IPS DF 19.7 (cell line): Measurements from ENCODE around the gene CSF2RB.

Experiments
- DNase-seq: peaks from one replicate; pipeline ENCODE4 v3.0.0-alpha.2; 2013; ENCODE audit warnings: low read depth, low spot score

CSF2RB gene

GRCh38 chr22:36913427-36914389 is at the start of gene CSF2RB:
CSF2RB (plus strand) TSS chr22:36913628; CDS start chr22:36922208, 8,580 bp downstream.
- DNase-seq = no peak

GRCh38 chr22:36863979-36864378 is 49.4 kb upstream of the CSF2RB start:
- DNase-seq = no peak

- no peak for DNase-seq
Measured at GRCh38 chr22:36864454-36865215, 48.8 kb upstream of the CSF2RB start.

GRCh38 chr22:36865346-36865745 is 48.1 kb upstream of the CSF2RB start:
- DNase-seq = no peak

- DNase-seq = no peak
Measured at GRCh38 chr22:36867695-36868094, 45.7 kb upstream of the CSF2RB start.

GRCh38 chr22:36868546-36869181 is 44.8 kb upstream of the CSF2RB start:
- DNase-seq = no peak

- DNase-seq = no peak
Measured at GRCh38 chr22:36870250-36870649, 43.2 kb upstream of the CSF2RB start.

- no peak for DNase-seq
Measured at GRCh38 chr22:36871669-36872081, 41.8 kb upstream of the CSF2RB start.

GRCh38 chr22:36872084-36872483 is 41.3 kb upstream of the CSF2RB start:
- DNase-seq = no peak

- DNase-seq = no peak
Measured at GRCh38 chr22:36872866-36873498, 40.4 kb upstream of the CSF2RB start.

- no peak for DNase-seq
Measured at GRCh38 chr22:36873614-36874308, 39.7 kb upstream of the CSF2RB start.

- no peak for DNase-seq
Measured at GRCh38 chr22:36874309-36874696, 39.1 kb upstream of the CSF2RB start.

GRCh38 chr22:36874736-36875135 is 38.7 kb upstream of the CSF2RB start:
- DNase-seq = no peak

- DNase-seq = no peak
Measured at GRCh38 chr22:36875741-36876140, 37.7 kb upstream of the CSF2RB start.

- DNase-seq = no peak
Measured at GRCh38 chr22:36879775-36880174, 33.7 kb upstream of the CSF2RB start.

GRCh38 chr22:36881504-36882245 is 31.8 kb upstream of the CSF2RB start:
- DNase-seq = no peak

GRCh38 chr22:36884349-36885158 is 28.9 kb upstream of the CSF2RB start:
- no peak for DNase-seq

- DNase-seq = no peak
Measured at GRCh38 chr22:36885474-36885873, 28.0 kb upstream of the CSF2RB start.

- no peak for DNase-seq
Measured at GRCh38 chr22:36886016-36886415, 27.4 kb upstream of the CSF2RB start.
